ENCODE measurements around the gene PTGDS.

The PTGDS gene

DNA sequence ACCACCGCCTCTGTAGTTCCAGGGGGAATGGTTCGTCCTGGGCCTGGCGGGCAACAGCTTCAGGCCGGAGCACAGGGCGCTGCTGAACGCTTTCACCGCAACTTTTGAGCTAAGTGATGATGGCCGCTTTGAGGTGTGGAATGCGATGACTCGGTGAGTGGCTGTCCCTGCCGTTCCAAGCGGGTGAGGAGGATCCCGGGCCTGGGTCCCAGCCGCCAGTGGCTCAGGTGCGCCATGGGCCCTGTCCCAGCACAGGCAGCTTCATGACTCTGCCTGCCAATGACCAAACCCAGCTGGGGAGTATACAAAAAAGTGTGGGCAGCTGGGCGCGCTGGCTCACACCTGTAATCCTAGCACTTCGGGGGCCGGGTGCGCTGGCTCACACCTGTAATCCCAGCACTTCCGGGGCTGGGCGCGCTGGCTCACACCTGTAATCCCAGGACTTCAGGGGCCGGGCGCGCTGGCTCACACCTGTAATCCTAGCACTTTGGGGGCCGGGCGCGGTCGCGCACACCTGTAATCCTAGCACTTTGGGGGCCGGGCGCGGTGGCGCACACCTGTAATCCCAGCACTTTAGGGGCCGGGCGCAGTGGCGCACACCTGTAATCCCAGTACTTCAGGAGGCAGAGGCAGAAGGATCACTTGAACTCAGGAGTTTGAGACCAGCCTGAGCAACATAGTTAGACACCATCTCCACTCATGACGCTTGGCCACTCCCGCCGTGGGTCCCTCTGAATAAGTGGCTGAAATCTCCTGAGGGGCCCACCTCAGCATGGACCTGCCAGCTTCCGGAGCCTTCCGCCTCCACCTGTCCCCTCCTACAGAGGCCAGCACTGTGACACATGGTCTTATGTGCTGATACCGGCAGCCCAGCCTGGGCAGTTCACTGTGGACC, 24.2 kb upstream of the PTGDS start:
- Histone ChIP-seq H3K4me3 (ENCODE audit: extremely low read depth, insufficient read depth, low read length, poor library complexity, severe bottlenecking) (no peak overlapping the region), H3K4me1 (ENCODE audit: control insufficient read depth, insufficient read depth, low read length, poor library complexity, severe bottlenecking) (no peaks in the 10 kb centered on the region), H3K27ac (ENCODE audit: low read depth, low read length, severe bottlenecking) (no peak overlapping the region), H3K9me3 (ENCODE audit: control insufficient read depth, low read length) (peaks cover 3% of the 10 kb centered on the region), H3K36me3 (ENCODE audit: control insufficient read depth, insufficient read depth, low read length) (no peaks in the 10 kb centered on the region)
- 90 to 93% methylated on average over 33 to 38 of the region's 44 CpGs for WGBS, 2 experiments (ENCODE audit: insufficient coverage in 2 of 2)

DNA sequence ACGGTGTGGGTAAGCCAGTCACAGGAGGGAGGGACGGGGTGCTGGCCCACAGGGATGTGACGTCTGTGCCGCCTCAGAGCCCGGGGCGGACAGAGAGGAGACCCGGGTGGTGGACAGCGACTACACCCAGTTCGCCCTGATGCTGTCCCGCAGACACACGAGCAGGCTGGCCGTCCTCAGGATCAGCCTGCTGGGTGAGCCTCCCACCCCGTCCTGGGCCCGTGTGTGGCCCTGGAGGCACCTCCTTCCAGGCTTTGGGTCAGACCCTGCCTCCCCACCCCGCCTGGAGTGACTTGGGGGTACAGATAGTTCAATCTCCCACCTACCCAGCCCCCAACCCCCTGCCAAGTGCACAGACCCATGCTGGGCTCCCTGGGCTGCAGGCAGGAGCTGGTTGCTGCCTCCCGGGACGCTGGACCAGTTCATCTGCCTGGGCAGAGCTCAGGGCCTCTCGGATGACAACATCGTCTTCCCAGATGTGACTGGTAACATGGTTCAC, 23.5 kb upstream of the PTGDS start:
- WGBS, 2 experiments (ENCODE audit: insufficient coverage in 2 of 2) = 85 to 88% methylated on average over 11 to 18 of the region's 19 CpGs
- Histone ChIP-seq H3K4me3 (ENCODE audit: extremely low read depth, insufficient read depth, low read length, poor library complexity, severe bottlenecking) (no peak overlapping the region), H3K4me1 (ENCODE audit: control insufficient read depth, insufficient read depth, low read length, poor library complexity, severe bottlenecking) (no peaks in the 10 kb centered on the region), H3K9me3 (ENCODE audit: control insufficient read depth, low read length) (peaks cover 3% of the 10 kb centered on the region), H3K36me3 (ENCODE audit: control insufficient read depth, insufficient read depth, low read length) (no peaks in the 10 kb centered on the region), H3K27ac (ENCODE audit: low read depth, low read length, severe bottlenecking) (no peak overlapping the region)

DNA sequence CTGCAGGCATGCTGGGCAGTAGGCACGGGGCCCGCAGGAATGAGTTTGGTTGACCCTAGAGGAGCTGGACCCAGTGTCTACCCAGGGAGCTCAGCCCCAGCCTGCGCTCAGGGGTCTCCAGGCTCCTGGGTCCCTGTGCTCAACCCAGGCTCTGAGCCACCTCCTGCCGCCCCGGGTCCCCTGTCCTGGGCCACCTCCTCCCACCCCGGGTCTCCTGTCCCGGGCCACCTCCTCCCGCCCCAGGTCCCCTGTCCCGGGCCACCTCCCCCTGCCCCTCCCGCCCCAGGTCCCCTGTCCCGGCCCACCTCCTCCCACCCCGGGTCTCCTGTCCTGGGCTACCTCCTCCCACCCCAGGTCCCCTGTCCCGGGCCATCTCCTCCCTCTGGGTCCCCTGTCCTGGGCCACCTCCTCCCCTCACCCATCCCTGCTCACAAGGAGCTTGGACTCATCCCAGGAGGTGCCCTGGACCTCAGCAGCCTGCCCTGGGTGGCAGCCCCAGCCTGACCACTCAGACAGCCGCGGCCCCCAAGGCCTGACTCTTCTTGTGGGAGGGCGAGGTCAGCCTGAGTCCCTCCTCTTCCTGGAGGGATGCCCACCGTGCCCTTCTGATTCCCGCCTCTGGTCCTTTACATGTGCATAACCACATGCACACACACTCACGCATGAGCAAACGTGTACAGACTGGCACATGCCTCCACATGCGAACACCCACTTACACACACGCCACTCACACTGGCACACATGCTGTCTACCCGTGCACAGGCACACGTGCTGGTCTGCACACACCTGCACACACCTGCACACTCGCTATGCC, 22.8 kb upstream of the PTGDS start:
- H3K27ac ChIP-seq (ENCODE audit: low read depth, low read length, severe bottlenecking) = no peak overlapping the region
- H3K4me3 ChIP-seq (ENCODE audit: extremely low read depth, insufficient read depth, low read length, poor library complexity, severe bottlenecking) = no peak overlapping the region
- peaks cover 3% of the 10 kb centered on the region for H3K9me3 ChIP-seq (ENCODE audit: control insufficient read depth, low read length)
- H3K4me1 ChIP-seq (ENCODE audit: control insufficient read depth, insufficient read depth, low read length, poor library complexity, severe bottlenecking) = no peaks in the 10 kb centered on the region
- no peaks in the 10 kb centered on the region for H3K36me3 ChIP-seq (ENCODE audit: control insufficient read depth, insufficient read depth, low read length)
- WGBS, 2 experiments (ENCODE audit: insufficient coverage in 2 of 2) = 83 to 88% methylated on average over 15 to 18 of the region's 25 CpGs

DNA sequence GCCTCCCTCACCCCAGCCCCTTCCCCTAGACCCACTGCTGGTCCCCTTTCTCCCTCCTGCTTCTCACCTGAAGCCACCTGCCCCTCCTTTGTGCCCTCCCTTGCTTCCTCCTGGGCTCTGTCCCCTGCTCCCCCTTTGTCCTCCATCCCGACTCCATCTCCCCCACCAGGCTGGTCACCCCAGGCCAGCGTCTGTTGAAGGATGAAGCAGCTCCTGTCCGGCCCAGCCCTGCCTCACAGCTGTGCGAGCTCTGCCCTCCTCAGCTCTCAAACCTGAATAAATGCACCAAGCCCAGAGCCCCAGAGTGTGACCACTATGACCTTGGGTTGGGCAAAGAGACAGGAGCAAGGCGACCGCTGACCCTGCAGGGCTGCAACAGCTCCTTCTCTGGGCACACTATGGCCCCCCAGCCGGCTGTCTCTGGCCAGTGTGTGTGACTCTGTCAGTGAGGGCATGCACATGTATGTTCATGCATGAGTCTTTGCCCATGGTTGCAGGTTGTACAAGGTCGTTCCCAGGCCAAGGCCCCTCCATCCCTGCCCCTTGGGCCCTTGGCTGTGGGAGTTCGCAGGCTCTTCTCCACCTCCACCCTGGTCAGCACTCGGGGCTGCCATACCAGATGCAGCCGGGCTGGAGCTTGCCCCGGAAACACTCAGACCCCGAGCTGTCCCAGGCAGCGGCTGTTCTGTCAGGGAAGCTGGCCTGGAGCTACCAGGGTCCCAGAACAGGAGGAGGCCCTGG, 21.9 kb upstream of the PTGDS start:
- no peaks in the 10 kb centered on the region for H3K36me3 ChIP-seq (ENCODE audit: control insufficient read depth, insufficient read depth, low read length)
- H3K4me1 ChIP-seq (ENCODE audit: control insufficient read depth, insufficient read depth, low read length, poor library complexity, severe bottlenecking) = no peaks in the 10 kb centered on the region
- H3K27ac ChIP-seq (ENCODE audit: low read depth, low read length, severe bottlenecking) = no peak overlapping the region
- WGBS, 2 experiments (ENCODE audit: insufficient coverage in 2 of 2) = 84 to 90% methylated on average over 13 of the region's 14 CpGs
- peaks cover 3% of the 10 kb centered on the region for H3K9me3 ChIP-seq (ENCODE audit: control insufficient read depth, low read length)
- no peak overlapping the region for H3K4me3 ChIP-seq (ENCODE audit: extremely low read depth, insufficient read depth, low read length, poor library complexity, severe bottlenecking)

DNA sequence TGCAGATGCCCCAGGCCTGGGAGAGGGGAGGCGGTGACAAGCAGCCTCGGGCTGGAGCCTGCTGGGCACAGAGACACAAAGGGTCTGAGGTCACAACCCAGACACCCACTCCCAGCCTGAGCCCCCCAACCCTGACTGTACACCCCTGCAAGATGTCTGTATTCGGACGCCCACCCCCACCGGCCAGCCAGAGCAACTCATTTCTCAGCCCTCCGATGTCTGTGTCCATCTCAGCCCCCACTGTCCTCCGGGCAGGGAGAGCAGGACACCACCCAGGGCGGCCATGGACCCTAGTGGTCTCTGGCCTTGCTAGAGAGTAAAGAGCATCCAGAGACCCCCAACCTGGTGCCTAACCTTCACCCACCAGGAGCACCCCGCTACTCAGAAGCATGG, 21.4 kb upstream of the PTGDS start:
- Histone ChIP-seq H3K27ac (ENCODE audit: low read depth, low read length, severe bottlenecking) (no peak overlapping the region), H3K4me1 (ENCODE audit: control insufficient read depth, insufficient read depth, low read length, poor library complexity, severe bottlenecking) (peaks cover under 1% of the 10 kb centered on the region), H3K9me3 (ENCODE audit: control insufficient read depth, low read length) (peaks cover 3% of the 10 kb centered on the region), H3K36me3 (ENCODE audit: control insufficient read depth, insufficient read depth, low read length) (no peaks in the 10 kb centered on the region), H3K4me3 (ENCODE audit: extremely low read depth, insufficient read depth, low read length, poor library complexity, severe bottlenecking) (no peak overlapping the region)
- whole genome bisulfite sequencing, 2 experiments (ENCODE audit: insufficient coverage in 2 of 2) = 100% methylated on average over 2 to 7 of the region's 9 CpGs

DNA sequence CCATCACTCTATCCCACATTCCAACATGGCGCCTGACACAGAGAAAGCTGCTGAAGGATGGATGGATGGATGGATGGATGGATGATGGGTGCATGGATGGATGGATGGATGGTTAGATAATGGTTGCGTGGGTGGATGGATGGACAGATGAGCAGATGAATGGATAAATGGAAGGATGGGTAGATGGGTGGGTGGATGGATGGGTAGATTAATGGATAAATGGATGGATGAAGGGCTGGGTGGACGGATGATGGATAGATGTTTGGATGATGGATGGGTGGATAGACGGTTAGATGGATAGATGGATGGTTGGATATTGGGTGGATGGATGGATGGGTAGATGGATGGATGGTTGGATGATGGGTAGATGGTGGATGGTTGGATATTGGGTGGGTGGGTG, 20.7 kb upstream of the PTGDS start:
- no peaks in the 10 kb centered on the region for H3K36me3 ChIP-seq (ENCODE audit: control insufficient read depth, insufficient read depth, low read length)
- no peak overlapping the region for H3K4me3 ChIP-seq (ENCODE audit: extremely low read depth, insufficient read depth, low read length, poor library complexity, severe bottlenecking)
- H3K4me1 ChIP-seq (ENCODE audit: control insufficient read depth, insufficient read depth, low read length, poor library complexity, severe bottlenecking) = peaks cover 3% of the 10 kb centered on the region
- peaks cover 3% of the 10 kb centered on the region for H3K9me3 ChIP-seq (ENCODE audit: control insufficient read depth, low read length)
- 85 to 93% methylated on average over 4 of the region's 4 CpGs for WGBS, 2 experiments (ENCODE audit: insufficient coverage in 2 of 2)
- H3K27ac ChIP-seq (ENCODE audit: low read depth, low read length, severe bottlenecking) = no peak overlapping the region

DNA sequence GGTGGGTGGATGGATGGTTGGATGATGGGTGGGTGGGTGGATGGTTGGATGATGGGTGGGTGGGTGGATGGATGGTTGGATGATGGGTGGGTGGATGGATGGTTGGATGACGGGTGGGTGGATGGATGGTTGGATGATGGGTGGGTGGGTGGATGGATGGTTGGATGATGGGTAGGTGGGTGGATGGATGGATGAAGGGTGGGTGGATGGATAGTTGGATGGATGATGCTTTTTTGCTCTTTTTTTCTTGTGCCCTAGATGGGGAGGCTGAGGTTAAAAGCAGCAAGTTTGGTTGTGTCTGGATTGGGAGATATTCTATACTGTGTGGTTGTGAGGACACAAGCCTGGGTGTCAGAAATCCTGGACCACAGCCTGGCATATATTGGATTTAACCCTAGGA, 19.8 kb upstream of the PTGDS start:
- H3K27ac ChIP-seq (ENCODE audit: low read depth, low read length, severe bottlenecking) = no peak overlapping the region
- 83 to 88% methylated on average over 1 of the region's 1 CpG for WGBS, 2 experiments (ENCODE audit: insufficient coverage in 2 of 2)
- no peaks in the 10 kb centered on the region for H3K36me3 ChIP-seq (ENCODE audit: control insufficient read depth, insufficient read depth, low read length)
- H3K4me1 ChIP-seq (ENCODE audit: control insufficient read depth, insufficient read depth, low read length, poor library complexity, severe bottlenecking) = peaks cover 3% of the 10 kb centered on the region
- peaks cover 3% of the 10 kb centered on the region for H3K9me3 ChIP-seq (ENCODE audit: control insufficient read depth, low read length)
- H3K4me3 ChIP-seq (ENCODE audit: extremely low read depth, insufficient read depth, low read length, poor library complexity, severe bottlenecking) = no peak overlapping the region

DNA sequence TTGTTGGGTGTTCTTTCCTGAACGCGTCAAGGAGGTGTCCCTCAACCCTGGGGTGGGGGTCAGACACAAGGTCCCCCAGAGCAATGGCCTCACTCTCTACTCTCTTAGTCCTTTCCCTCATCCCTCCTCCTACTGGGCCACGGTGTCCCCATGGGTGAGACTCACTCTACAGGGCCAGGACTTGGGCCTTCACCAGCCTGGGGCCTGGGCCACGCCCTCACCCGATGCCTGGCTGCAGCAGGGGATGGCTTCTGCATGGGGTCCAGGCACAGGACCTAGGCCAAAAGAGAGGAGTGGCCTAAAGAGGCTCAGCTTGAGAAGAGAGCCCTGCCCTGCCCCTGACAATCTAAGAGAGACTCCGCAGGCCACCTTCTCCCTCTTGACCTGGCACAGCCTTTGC, 19.4 kb upstream of the PTGDS start:
- Histone ChIP-seq H3K4me1 (ENCODE audit: control insufficient read depth, insufficient read depth, low read length, poor library complexity, severe bottlenecking) (peaks cover 3% of the 10 kb centered on the region), H3K36me3 (ENCODE audit: control insufficient read depth, insufficient read depth, low read length) (no peaks in the 10 kb centered on the region), H3K9me3 (ENCODE audit: control insufficient read depth, low read length) (peaks cover 3% of the 10 kb centered on the region), H3K27ac (ENCODE audit: low read depth, low read length, severe bottlenecking) (no peak overlapping the region), H3K4me3 (ENCODE audit: extremely low read depth, insufficient read depth, low read length, poor library complexity, severe bottlenecking) (no peak overlapping the region)
- WGBS, 2 experiments (ENCODE audit: insufficient coverage in 2 of 2) = 86 to 94% methylated on average over 4 to 5 of the region's 6 CpGs

DNA sequence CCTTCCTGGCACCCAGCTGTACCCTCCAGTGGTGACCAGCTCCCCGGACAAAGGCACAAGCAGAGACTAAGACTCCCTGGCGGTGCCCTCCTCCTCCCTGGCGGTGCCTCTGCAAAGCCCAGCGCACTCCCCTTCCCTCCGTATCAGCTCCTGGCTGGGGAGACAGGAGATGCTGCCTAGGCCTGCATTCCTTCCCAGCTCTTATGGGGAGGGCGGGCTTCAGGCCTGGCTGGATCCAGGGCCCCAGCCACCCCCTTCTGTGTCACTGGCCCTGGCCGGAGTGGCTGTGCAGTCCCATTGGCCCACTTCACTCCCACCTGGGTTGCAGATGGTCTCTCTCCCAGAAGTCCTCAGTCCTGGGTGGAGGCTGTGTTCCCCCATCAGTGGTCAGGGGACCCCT, 18.8 kb upstream of the PTGDS start:
- Histone ChIP-seq H3K27ac (ENCODE audit: low read depth, low read length, severe bottlenecking) (no peak overlapping the region), H3K36me3 (ENCODE audit: control insufficient read depth, insufficient read depth, low read length) (no peaks in the 10 kb centered on the region), H3K4me3 (ENCODE audit: extremely low read depth, insufficient read depth, low read length, poor library complexity, severe bottlenecking) (no peak overlapping the region), H3K4me1 (ENCODE audit: control insufficient read depth, insufficient read depth, low read length, poor library complexity, severe bottlenecking) (peaks cover 3% of the 10 kb centered on the region), H3K9me3 (ENCODE audit: control insufficient read depth, low read length) (peaks cover 3% of the 10 kb centered on the region)
- WGBS, 2 experiments (ENCODE audit: insufficient coverage in 2 of 2) = 80 to 82% methylated on average over 6 to 7 of the region's 7 CpGs
